ENCODE measurements around the gene TMEM158. TPM values are rescaled to one million over a fixed set of nuclear protein-coding genes. Genes with fewer than 3 reads are reported as not detected.

Gene TMEM158
- total and polyA plus RNA-seq, 2 donors from 2014 or later, result 3.1 to 5.1 TPM

- H3K27me3 ChIP-seq (ENCODE audit: control insufficient read depth, insufficient read depth, low read length), result no peaks in the 10 kb centered on the region
- no peak overlapping the region for H3K4me3 ChIP-seq (ENCODE audit: low read length in 3 of 3)
- H3K9ac ChIP-seq (ENCODE audit: low read length in 3 of 3), result no peak overlapping the region
- H3K9me3 ChIP-seq (ENCODE audit: control insufficient read depth in 2 of 3, insufficient read depth in 1 of 3, low read length in 3 of 3), result no peaks in the 10 kb centered on the region
- H3K27ac ChIP-seq (ENCODE audit: low read depth in 2 of 2, low read length in 2 of 2), result no peak overlapping the region
- intact Hi-C loops (cut with DNase I), result no loop called here
- H3K36me3 ChIP-seq (ENCODE audit: control insufficient read depth in 2 of 3, insufficient read depth in 3 of 3, low read length in 3 of 3), result no peaks in the 10 kb centered on the region
- TF ChIP-seq CTCF (IDR thresholded peaks at IDR 0.05; ENCODE audit: borderline replicate concordance, extremely low read depth, insufficient read depth), result no peak
- H3K4me1 ChIP-seq (ENCODE audit: control insufficient read depth in 2 of 3, insufficient read depth in 2 of 3, low read depth in 1 of 3, low read length in 3 of 3), result no peaks in the 10 kb centered on the region
- FAIRE-seq (no peak), DNase-seq (peak in 1 of 5 donors; percentile 45)
These were observed 16.6 kb downstream of the TMEM158 start for GRCh38 chr3:45209526-45209925.

GRCh38 chr3:45208586-45208985 is 17.5 kb downstream of the TMEM158 start:
- no peaks in the 10 kb centered on the region for H3K9me3 ChIP-seq (ENCODE audit: control insufficient read depth in 2 of 3, insufficient read depth in 1 of 3, low read length in 3 of 3)
- TF ChIP-seq CTCF (IDR thresholded peaks at IDR 0.05; ENCODE audit: borderline replicate concordance, extremely low read depth, insufficient read depth), result no peak
- intact Hi-C loops (cut with DNase I), result no loop called here
- no peaks in the 10 kb centered on the region for H3K4me1 ChIP-seq (ENCODE audit: control insufficient read depth in 2 of 3, insufficient read depth in 2 of 3, low read depth in 1 of 3, low read length in 3 of 3)
- no peak overlapping the region for H3K4me3 ChIP-seq (ENCODE audit: low read length in 3 of 3)
- no peak for DNase-seq
- no peaks in the 10 kb centered on the region for H3K36me3 ChIP-seq (ENCODE audit: control insufficient read depth in 2 of 3, insufficient read depth in 3 of 3, low read length in 3 of 3)
- no peak overlapping the region for H3K9ac ChIP-seq (ENCODE audit: low read length in 3 of 3)
- H3K27me3 ChIP-seq (ENCODE audit: control insufficient read depth, insufficient read depth, low read length), result no peaks in the 10 kb centered on the region
- H3K27ac ChIP-seq (ENCODE audit: low read depth in 2 of 2, low read length in 2 of 2), result no peak overlapping the region
- no peak for FAIRE-seq

GRCh38 chr3:45207446-45207845 is 18.6 kb downstream of the TMEM158 start:
- TF ChIP-seq CTCF (IDR thresholded peaks at IDR 0.05; ENCODE audit: borderline replicate concordance, extremely low read depth, insufficient read depth), result no peak
- no peak for FAIRE-seq
- intact Hi-C loops (cut with DNase I), result no loop called here

GRCh38 chr3:45205126-45205525 is 21.0 kb downstream of the TMEM158 start:
- DNase-seq, result no peak
- H3K27ac ChIP-seq (ENCODE audit: low read depth in 2 of 2, low read length in 2 of 2), result no peak overlapping the region
- TF ChIP-seq CTCF (IDR thresholded peaks at IDR 0.05; ENCODE audit: borderline replicate concordance, extremely low read depth, insufficient read depth), result no peak
- FAIRE-seq, result no peak
- H3K36me3 ChIP-seq (ENCODE audit: control insufficient read depth in 2 of 3, insufficient read depth in 3 of 3, low read length in 3 of 3), result no peaks in the 10 kb centered on the region
- no peak overlapping the region for H3K9ac ChIP-seq (ENCODE audit: low read length in 3 of 3)
- intact Hi-C loops (cut with DNase I), result no loop called here
- H3K9me3 ChIP-seq (ENCODE audit: control insufficient read depth in 2 of 3, insufficient read depth in 1 of 3, low read length in 3 of 3), result no peaks in the 10 kb centered on the region
- no peak overlapping the region for H3K4me3 ChIP-seq (ENCODE audit: low read length in 3 of 3)
- H3K4me1 ChIP-seq (ENCODE audit: control insufficient read depth in 2 of 3, insufficient read depth in 2 of 3, low read depth in 1 of 3, low read length in 3 of 3), result no peaks in the 10 kb centered on the region
- no peaks in the 10 kb centered on the region for H3K27me3 ChIP-seq (ENCODE audit: control insufficient read depth, insufficient read depth, low read length)

More at GRCh38 chr3:45207446-45207845, 18.6 kb downstream of the TMEM158 start:
- Histone ChIP-seq H3K27ac (ENCODE audit: low read depth in 2 of 2, low read length in 2 of 2) (no peak overlapping the region), H3K9ac (ENCODE audit: low read length in 3 of 3) (no peak overlapping the region), H3K4me3 (ENCODE audit: low read length in 3 of 3) (no peak overlapping the region), H3K9me3 (ENCODE audit: control insufficient read depth in 2 of 3, insufficient read depth in 1 of 3, low read length in 3 of 3) (no peaks in the 10 kb centered on the region), H3K27me3 (ENCODE audit: control insufficient read depth, insufficient read depth, low read length) (no peaks in the 10 kb centered on the region), H3K36me3 (ENCODE audit: control insufficient read depth in 2 of 3, insufficient read depth in 3 of 3, low read length in 3 of 3) (no peaks in the 10 kb centered on the region), H3K4me1 (ENCODE audit: control insufficient read depth in 2 of 3, insufficient read depth in 2 of 3, low read depth in 1 of 3, low read length in 3 of 3) (no peaks in the 10 kb centered on the region)
- no peak for DNase-seq
